22Rv1 (cell line): ENCODE results near the gene GDPD5.

Experiments
- CTCF ChIP-seq: fragments of 450-650 bp; IDR thresholded peaks from 2 replicates; pipeline ENCODE4 v1.5.1; 2017; ENCODE audit warnings: mild to moderate bottlenecking
- ZFX ChIP-seq: fragments of 450-650 bp; IDR thresholded peaks from 2 replicates; pipeline ENCODE4 v1.6.1; 2017; ENCODE audit warnings: antibody characterized with exemption, borderline replicate concordance

GRCh38 chr11:75400146-75400865 lies 125.4 kb downstream of the GDPD5 start:
- TF ChIP-seq CTCF: no peak
- no peak for TF ChIP-seq ZFX
